GM12865 (cell line): ENCODE measurements around the gene RNF167.
"Not testable (repeated sequence)": the region's sequence is repeated elsewhere in the genome, so short reads cannot be mapped to it uniquely, and the experiment has no call there.

Experiments used
- DNase-seq: peaks from one replicate; pipeline ENCODE4 v3.0.0; 2010; ENCODE audit warnings: low read depth
- H3K4me3 ChIP-seq: 2 replicates; pipeline ENCODE4 v1.5.1; 2011; ENCODE audit warnings: mild to moderate bottlenecking, low read depth, low read length, control low read depth
- CTCF ChIP-seq: IDR thresholded peaks from 2 replicates; pipeline ENCODE4 v1.5.1; 2011; ENCODE audit warnings: low read length, control low read depth, low read depth, inconsistent platforms; ENCODE audit not compliant: insufficient read depth; ENCODE audit errors: missing control alignments

The RNF167 gene

GRCh38 chr17:4903051-4903818, 36.8 kb upstream of the RNF167 start, which contains the start of gene CHRNE:
CHRNE (minus strand) TSS chr17:4903098; CDS start chr17:4903063, 35 bp downstream.
- H3K4me3 ChIP-seq, result no peak within 1 kb of the TSS
- peak; percentile 87 for DNase-seq
- TF ChIP-seq CTCF, result peak; percentile 80

GRCh38 chr17:4906642-4907041, 33.4 kb upstream of the RNF167 start:
- DNase-seq, H3K4me3 ChIP-seq: not testable (repeated sequence)

DNA sequence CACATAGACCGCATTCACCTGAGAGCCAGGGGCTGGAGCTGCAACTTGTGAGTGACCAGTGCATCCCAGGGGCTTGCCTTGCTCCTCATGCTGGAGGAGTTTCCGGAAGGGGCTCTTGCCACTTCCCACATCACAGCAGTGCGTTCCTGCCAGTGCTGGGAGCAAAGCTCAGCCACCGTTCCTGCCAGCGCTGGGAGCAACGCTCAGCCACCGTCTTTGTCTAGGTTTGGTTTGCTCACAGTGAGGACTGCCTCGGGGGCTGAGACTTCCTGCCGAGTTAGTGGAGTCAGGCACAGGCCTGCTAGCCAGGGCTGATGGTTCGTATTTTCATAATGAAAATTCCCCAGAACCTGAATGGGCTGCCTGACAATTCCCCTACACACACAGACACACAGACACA, 31.8 kb upstream of the RNF167 start:
- no peak for TF ChIP-seq CTCF
- no peak overlapping the region for H3K4me3 ChIP-seq
- DNase-seq, result no peak

DNA sequence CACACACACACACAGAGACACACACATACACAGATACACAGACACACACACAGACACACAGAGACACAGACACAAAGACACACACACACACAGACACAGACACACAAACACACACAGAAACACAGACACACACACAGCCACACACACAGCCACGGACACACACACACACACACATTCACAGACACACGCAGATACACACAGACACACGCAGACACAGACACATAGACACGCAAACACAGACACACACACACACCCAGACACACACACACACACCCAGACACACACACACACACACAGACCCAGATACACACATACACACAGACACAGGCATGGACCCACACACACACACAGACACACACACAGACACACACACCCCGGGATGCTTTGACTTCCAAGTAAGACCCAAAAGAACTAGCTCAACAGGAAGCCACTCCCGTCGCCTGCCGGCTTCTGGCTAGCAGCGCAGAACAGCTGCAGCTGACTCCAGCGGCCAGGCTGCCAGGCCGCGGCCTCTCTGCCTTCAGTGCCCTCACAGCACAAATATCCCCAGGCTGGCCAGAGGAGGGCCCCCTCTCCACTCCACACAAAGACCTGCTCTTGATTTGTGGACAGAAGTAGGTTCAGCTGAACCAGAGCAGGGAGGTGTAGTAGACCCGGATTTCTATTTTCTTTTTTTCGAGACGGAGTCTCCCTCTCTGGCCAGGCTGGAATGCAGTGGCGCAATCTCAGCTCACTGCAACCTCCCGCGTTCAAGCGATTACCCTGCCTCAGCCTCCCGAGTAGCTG, 31.2 kb upstream of the RNF167 start:
- DNase-seq, result peak; percentile 92
- peak; percentile 84 for TF ChIP-seq CTCF
- no peak overlapping the region for H3K4me3 ChIP-seq

DNA sequence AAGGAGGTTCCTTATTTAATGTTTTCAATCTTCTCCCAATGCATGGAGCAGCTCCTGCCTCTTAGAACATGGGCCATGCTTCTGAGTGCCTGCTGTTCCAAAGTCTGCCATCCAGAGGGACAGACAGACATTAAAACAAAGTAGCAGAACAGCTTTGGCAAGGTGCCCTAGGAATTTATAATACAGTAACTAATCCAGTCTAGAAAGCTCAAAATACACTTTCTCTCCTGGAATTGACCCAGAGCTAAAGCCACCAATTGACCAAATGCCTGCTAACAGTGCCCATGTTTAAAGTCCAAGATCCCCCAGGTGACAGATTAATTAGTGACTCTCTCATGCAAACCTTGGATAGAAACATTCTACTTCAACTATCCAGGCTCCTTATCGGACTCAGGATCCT, 26.1 kb upstream of the RNF167 start:
- H3K4me3 ChIP-seq, result no peak overlapping the region
- no peak for DNase-seq
- TF ChIP-seq CTCF, result no peak

DNA sequence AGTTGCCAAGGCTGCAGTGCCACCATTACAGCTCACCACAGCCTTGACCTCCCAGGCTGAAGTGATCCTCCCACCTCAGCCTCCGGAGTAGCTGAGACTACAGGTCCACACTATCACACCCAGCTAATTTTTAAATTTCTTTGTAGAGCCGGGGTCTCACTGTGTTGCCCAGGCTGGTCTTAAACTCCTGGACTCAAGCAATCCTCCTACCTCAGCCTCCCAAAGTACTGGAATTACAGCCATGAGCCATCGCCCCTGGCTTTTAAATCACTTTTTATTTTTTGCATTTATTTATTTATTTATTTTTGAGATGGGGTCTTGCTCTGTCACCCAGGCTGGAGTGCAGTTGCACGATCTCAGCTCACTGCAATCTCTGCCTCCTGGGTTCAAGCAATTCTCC, 25.5 kb upstream of the RNF167 start:
- H3K4me3 ChIP-seq, DNase-seq: not testable (repeated sequence)

GRCh38 chr17:4919511-4920047, 20.5 kb upstream of the RNF167 start:
- no peak overlapping the region for H3K4me3 ChIP-seq
- no peak for TF ChIP-seq CTCF
- DNase-seq, result no peak
